K562 (cell line): Measurements from ENCODE around the gene DCTN1. TPM values are rescaled to one million over a fixed set of nuclear protein-coding genes. Genes with fewer than 3 reads are reported as not detected.

ENCODE experiments used
- ATAC-seq: fragments of 200-7000 bp; cut with Tn5 transposase; 3 replicates; pipeline ENCODE4 v1.9.1; 2020; ENCODE audit warnings: moderate library complexity
- BruUV-seq: library from RNA; stranded (reverse); fragments of 400-500 nt; replicated peaks from 2 replicates; lab custom pipeline; 2021; lab: Mats Ljungman, UMichigan
- CTCF ChIA-PET: fragments of 300-600 bp; formaldehyde crosslinking; extraction: SDS; loops from one replicate; lab custom pipeline; 2021; ENCODE audit warnings: low intra/inter-chr PET ratio; lab: Yijun Ruan, JAX
- POLR2A ChIA-PET: fragments of 300-600, 350-650 bp; sonication (Branson Sonifier 250); formaldehyde crosslinking; extraction: SDS; loops from one replicate; lab custom pipeline; 2021; ENCODE audit warnings: antibody characterized with exemption, inconsistent platforms; lab: Yijun Ruan, JAX
- DNase-seq, 4 experiments: peaks; one replicate each; pipeline versions ENCODE4 v3.0.0 to v3.0.0-alpha.2; 2011 to 2018; ENCODE audit warnings: low spot score in 3 of 4, mixed read lengths in 3 of 4; ENCODE audit errors: extremely low read depth in 1 of 4
- FAIRE-seq: peaks from 2 replicates; lab custom pipeline; 2011; peaks lifted over from hg19 to GRCh38; lab: Jason Lieb, UNC
- H2AFZ ChIP-seq: 2 replicates; pipeline ENCODE4 v1.6.0; 2011; ENCODE audit warnings: low read depth, low read length, control low read depth, inconsistent platforms
- H3K27ac ChIP-seq: fragments of 200-600 bp; 3 replicates; pipeline ENCODE4 v1.8.0; 2011; ENCODE audit warnings: low read depth, mild to moderate bottlenecking, control low read depth, inconsistent platforms, low read length, moderate library complexity, mixed read lengths; ENCODE audit errors: extremely low read depth
- H3K27me3 ChIP-seq, 2 experiments: fragments of 300-600 bp in 1 of 2; 2 replicates in 1 of 2; 3 replicates in 1 of 2; pipeline versions ENCODE4 v1.6.0 to v1.8.0; 2011; ENCODE audit warnings: inconsistent platforms in 2 of 2, low read length in 2 of 2, mild to moderate bottlenecking in 1 of 2, mixed read lengths in 1 of 2, moderate library complexity in 1 of 2; ENCODE audit not compliant: control insufficient read depth in 2 of 2, insufficient read depth in 2 of 2
- H3K36me3 ChIP-seq: fragments of 300-600 bp; 3 replicates; pipeline ENCODE4 v1.8.0; 2011; ENCODE audit warnings: mild to moderate bottlenecking, low read length, inconsistent platforms; ENCODE audit not compliant: control insufficient read depth, insufficient read depth
- H3K4me1 ChIP-seq, 2 experiments: fragments of 200-600 bp in 1 of 2; replicated peaks in 1 of 2; 2 replicates in 1 of 2; 3 replicates in 1 of 2; pipeline versions ENCODE4 v1.5.1 to v1.8.0; 2011; ENCODE audit warnings: inconsistent platforms in 2 of 2, low read length in 2 of 2, mild to moderate bottlenecking in 1 of 2, mixed read lengths in 1 of 2, moderate library complexity in 1 of 2; ENCODE audit not compliant: control insufficient read depth in 2 of 2, insufficient read depth in 2 of 2
- H3K4me2 ChIP-seq: 2 replicates; pipeline ENCODE4 v1.6.1; 2011; ENCODE audit warnings: low read length, control low read depth, inconsistent platforms, mixed read lengths; ENCODE audit not compliant: insufficient read depth
- H3K4me3 ChIP-seq: fragments of 200-600 bp; sonication (generic), shearing (Covaris generic); 2 replicates; pipeline ENCODE4 v1.5.1; 2016; ENCODE audit warnings: control low read depth, inconsistent platforms
- H3K79me2 ChIP-seq: fragments of 200-600 bp; 3 replicates; pipeline ENCODE4 v1.8.0; 2011; ENCODE audit warnings: low read length, inconsistent platforms; ENCODE audit not compliant: control insufficient read depth, insufficient read depth
- H3K9ac ChIP-seq, 2 experiments: 2 replicates each; pipeline versions ENCODE4 v1.6.0 to v1.6.1; 2011; ENCODE audit warnings: low read depth in 2 of 2, low read length in 2 of 2, control low read depth in 1 of 2, inconsistent platforms in 1 of 2, mild to moderate bottlenecking in 1 of 2, mixed read lengths in 1 of 2; ENCODE audit not compliant: insufficient read depth in 1 of 2
- H3K9me1 ChIP-seq: one replicate; pipeline ENCODE4 v1.6.0; 2011; ENCODE audit warnings: inconsistent platforms, mild to moderate bottlenecking, low read length, moderate library complexity; ENCODE audit not compliant: control insufficient read depth, insufficient read depth
- H3K9me3 ChIP-seq: replicated peaks from 2 replicates; pipeline ENCODE4 v1.5.1; 2011; ENCODE audit warnings: low read depth, low read length, inconsistent platforms; ENCODE audit not compliant: control insufficient read depth, insufficient read depth
- H4K20me1 ChIP-seq: replicated peaks from 2 replicates; pipeline ENCODE4 v1.6.1; 2011; ENCODE audit warnings: low read length, inconsistent platforms, mixed read lengths; ENCODE audit not compliant: control insufficient read depth, insufficient read depth
- PRMT5 ChIP-seq: sonication (generic); formaldehyde crosslinking; IDR thresholded peaks from 2 replicates; pipeline ENCODE4 v1.5.0; 2020; ENCODE audit warnings: missing genetic modification reagents
- PURB ChIP-seq: sonication (generic); formaldehyde crosslinking; IDR thresholded peaks from 2 replicates; pipeline ENCODE4 v1.9.0; 2021; ENCODE audit warnings: low read depth, mild to moderate bottlenecking, missing genetic modification reagents
- SMAD1 ChIP-seq: fragments of 150-350 bp; IDR thresholded peaks from 2 replicates; pipeline ENCODE4 v1.6.1; 2014; ENCODE audit warnings: low read length, low read depth; ENCODE audit not compliant: partially characterized antibody
- ZNF449 ChIP-seq: fragments of 250-450 bp; sonication (Bioruptor Pico); IDR thresholded peaks from 2 replicates; pipeline ENCODE4 v1.8.0; 2022; ENCODE audit warnings: moderate library complexity, mild to moderate bottlenecking, inconsistent platforms
- WGBS: fragments of 100-300 bp; shearing (Covaris generic); methylation state at CpG from one replicate; pipeline ENCODE4 v1.1.6; 2016; ENCODE audit warnings: low coverage, mixed read lengths; ENCODE audit not compliant: insufficient coverage; ENCODE audit errors: missing lambda C conversion rate; 5-methylcytosine and 5-hydroxymethylcytosine counted together
- in situ Hi-C: fragments of 300-500 bp; cut with MboI; formaldehyde crosslinking; loops from 4 replicates; pipeline ENCODE4 v1.15.0; 2018; ENCODE audit warnings: inconsistent platforms, mixed read lengths
- intact Hi-C: fragments of 100-400 bp; cut with micrococcal nuclease; formaldehyde crosslinking; loops from 2 replicates; pipeline ENCODE4 v1.14.2; 2022
- polyA plus RNA-seq, 8 experiments: library from polyadenylated mRNA; depleted of rRNA in 4 of 8; stranded (reverse) in 5 of 8; unstranded in 3 of 8; fragments of >200 nt; fragmentation: Nextera tagmentation in 2 of 8; fragmentation: Illumina TruSeq in 1 of 8; extraction: Ambion mirVana in 2 of 8; extraction: Trizol in 1 of 8; gene quantifications; 2 replicates each; pipeline versions ENCODE4 v1.2.1 to v1.2.3, GENCODE V29; 2011 to 2014; ENCODE audit warnings: inconsistent platforms in 1 of 8, missing spikeins in 1 of 8
- total RNA-seq, 7 experiments: library from RNA; depleted of rRNA in 6 of 7; stranded (reverse); fragments of >200 nt in 6 of 7; fragmentation: Illumina TruSeq in 2 of 7; extraction: Trizol in 2 of 7; gene quantifications; 2 replicates each; pipeline versions ENCODE4 v1.2.1 to v1.2.3, GENCODE V29; 2011 to 2021; ENCODE audit warnings: low replicate concordance in 1 of 7

Gene DCTN1
- total and polyA plus RNA-seq, 9 of the 15 experiments (the other 6 are each of a cell fraction or from before 2014, with no cell fraction given): 23.9 to 71.7 (median 45.0) TPM

- no peaks in the 10 kb centered on the region; the same call in 1 of the 2 replicates for H4K20me1 ChIP-seq
- no peak overlapping the region for H3K27ac ChIP-seq
- H3K36me3 ChIP-seq: peaks cover 40% of the 10 kb centered on the region; the same call in 2 of the 3 replicates
- DNase-seq (peak in 2 of 4 experiments; percentile 38 to 41), FAIRE-seq (no peak), ATAC-seq (no peak)
- no TSS peak for BruUV-seq
- POLR2A ChIA-PET: no interaction called here
- no peak overlapping the region for H3K4me3 ChIP-seq
- no peaks in the 10 kb centered on the region for H3K9me3 ChIP-seq
- H2AFZ ChIP-seq: no peak overlapping the region
- in situ Hi-C loops (no loop called here), intact Hi-C loops (no loop called here)
- H3K9ac ChIP-seq: peak overlapping the region in 1 of 2 experiments; percentile 54; a peak in 1 of 4 replicates
- no peaks in the 10 kb centered on the region for H3K9me1 ChIP-seq
- CTCF ChIA-PET: no interaction called here
- 52% methylated on average over 5 of the region's 5 CpGs for WGBS
- no peak overlapping the region; the same call in 1 of the 2 replicates for H3K4me2 ChIP-seq
- H3K4me1 ChIP-seq: peaks cover 4 to 15% of the 10 kb centered on the region in 2 experiments; a peak in 3 of 5 replicates
- no peaks in the 10 kb centered on the region for H3K27me3 ChIP-seq
- H3K79me2 ChIP-seq: no peaks in the 10 kb centered on the region
- TF ChIP-seq ZNF449 (CRISPR knock-in tag) (no peak), PURB (CRISPR knock-in tag) (no peak), PRMT5 (CRISPR knock-in tag) (no peak), SMAD1 (no peak)
Observed at GRCh38 chr2:74373221-74373676, 6.9 kb downstream of the DCTN1 start.
